ENCODE data around the gene KLHDC7B. TPM values are rescaled to one million over a fixed set of nuclear protein-coding genes. Genes with fewer than 3 reads are reported as not detected.

KLHDC7B gene
- total and polyA plus RNA-seq, 10 of the 15 experiments (the other 5 are each of a cell fraction or from before 2014, with no cell fraction given) = 0.05 to 2.2 (median 0.93) TPM; not detected in 2

DNA sequence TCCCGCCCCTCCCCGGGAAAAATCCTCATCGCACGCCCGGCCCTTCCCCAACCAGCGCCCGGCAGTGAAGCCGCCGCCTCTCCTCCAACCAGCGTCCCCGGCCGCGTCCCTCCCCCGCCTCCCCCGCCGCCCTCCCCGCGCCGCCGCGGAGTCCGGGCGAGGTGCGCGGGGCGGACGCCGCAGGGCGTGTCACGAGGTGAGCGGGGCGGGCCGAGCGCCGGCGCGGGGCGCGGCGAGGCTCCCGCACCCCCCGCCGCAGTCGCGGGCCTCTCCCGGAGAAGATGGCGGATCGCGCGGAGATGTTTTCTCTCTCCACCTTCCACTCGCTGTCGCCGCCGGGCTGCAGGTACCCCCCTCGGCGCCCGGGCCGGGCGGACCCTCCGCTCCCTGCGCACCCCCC lies 54.8 kb downstream of the KLHDC7B start, which contains the start of gene MAPK8IP2:
Gene MAPK8IP2 (plus strand): TSS at position 256 of the 400 bp plus-strand sequence. CDS start 26 bp downstream, at position 282.
- no TSS peak for BruUV-seq (replicated peaks)
- Histone ChIP-seq H3K4me3 (no peak within 1 kb of the TSS), H4K20me1 (ENCODE audit: control insufficient read depth, insufficient read depth) (no peaks in the 10 kb centered on the region), H3K27me3 (replicated peaks in 1 of 2; ENCODE audit: control insufficient read depth in 2 of 2, insufficient read depth in 2 of 2, low read length in 1 of 2) (peaks cover 5 to 6% of the 10 kb centered on the region in 2 experiments; a peak in 3 of 4 replicates), H2AFZ (ENCODE audit: control insufficient read depth, low read depth, low read length) (no peak within 1 kb of the TSS), H3K4me2 (ENCODE audit: control insufficient read depth, insufficient read depth) (peak within 1 kb of the TSS; percentile 25; the same call in 1 of the 2 replicates), H3K9me3 (replicated peaks; ENCODE audit: control insufficient read depth, insufficient read depth, low read length) (no peaks in the 10 kb centered on the region), H3K36me3 (ENCODE audit: control insufficient read depth in 2 of 2, insufficient read depth in 2 of 2, low read length in 1 of 2) (no peaks in the 10 kb centered on the region), H3K27ac (ENCODE audit: control insufficient read depth, insufficient read depth) (no peak within 1 kb of the TSS), H3K79me2 (ENCODE audit: control insufficient read depth, insufficient read depth, low read length) (no peaks in the 10 kb centered on the region), H3K4me1 (ENCODE audit: control insufficient read depth, insufficient read depth, low read length) (no peaks in the 10 kb centered on the region), H3K9ac (ENCODE audit: control insufficient read depth, insufficient read depth, low read length) (no peak within 1 kb of the TSS)
- CTCF ChIA-PET = no interaction called here
- SMC1A ChIA-PET (ENCODE audit: uncharacterized antibody, unreplicated experiment) = no interaction called here
- DNase-seq (ENCODE audit: low read depth, low spot score) = no peak
- WGBS (ENCODE audit: insufficient coverage, insufficient replicate concordance, low lambda C conversion rate, missing lambda C conversion rate) = 0% methylated on average over 1 of the region's 61 CpGs
- intact Hi-C loops (cut with micrococcal nuclease; ENCODE audit: unreplicated experiment) (no loop called here), in situ Hi-C loops (cut with MboI) (no loop called here)
- ATAC-seq = no peak
- TF ChIP-seq FOXM1 (IDR thresholded peaks at IDR 0.05; ENCODE audit: low read depth, low read length) (no peak), ZNF622 (IDR thresholded peaks at IDR 0.05) (no peak), CHD2 (IDR thresholded peaks at IDR 0.05; ENCODE audit: borderline replicate concordance, low read depth, low read length) (no peak), KDM1A (IDR thresholded peaks at IDR 0.05; ENCODE audit: borderline replicate concordance) (no peak), CBX3 (IDR thresholded peaks at IDR 0.05; ENCODE audit: borderline replicate concordance, low read depth) (no peak), CHD4 (IDR thresholded peaks at IDR 0.05) (no peak), ZBED1 (IDR thresholded peaks at IDR 0.05; ENCODE audit: borderline replicate concordance) (no peak), RB1 (IDR thresholded peaks at IDR 0.05; ENCODE audit: borderline replicate concordance) (no peak), RELA (IDR thresholded peaks at IDR 0.05; ENCODE audit: borderline replicate concordance, partially characterized antibody) (no peak), NFYA (IDR thresholded peaks at IDR 0.05; ENCODE audit: borderline replicate concordance, low read depth, low read length) (no peak), EP300 (IDR thresholded peaks at IDR 0.05; ENCODE audit: borderline replicate concordance in 1 of 2, control insufficient read depth in 1 of 2, low read depth in 2 of 2, low read length in 2 of 2) (no peak), NFXL1 (IDR thresholded peaks at IDR 0.05; ENCODE audit: borderline replicate concordance) (no peak)
- TF ChIP-seq, protein P1, sequence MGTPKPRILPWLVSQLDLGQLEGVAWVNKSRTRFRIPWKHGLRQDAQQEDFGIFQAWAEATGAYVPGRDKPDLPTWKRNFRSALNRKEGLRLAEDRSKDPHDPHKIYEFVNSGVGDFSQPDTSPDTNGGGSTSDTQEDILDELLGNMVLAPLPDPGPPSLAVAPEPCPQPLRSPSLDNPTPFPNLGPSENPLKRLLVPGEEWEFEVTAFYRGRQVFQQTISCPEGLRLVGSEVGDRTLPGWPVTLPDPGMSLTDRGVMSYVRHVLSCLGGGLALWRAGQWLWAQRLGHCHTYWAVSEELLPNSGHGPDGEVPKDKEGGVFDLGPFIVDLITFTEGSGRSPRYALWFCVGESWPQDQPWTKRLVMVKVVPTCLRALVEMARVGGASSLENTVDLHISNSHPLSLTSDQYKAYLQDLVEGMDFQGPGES (IDR thresholded peaks at IDR 0.05) = no peak
- TF ChIP-seq, protein P2, sequence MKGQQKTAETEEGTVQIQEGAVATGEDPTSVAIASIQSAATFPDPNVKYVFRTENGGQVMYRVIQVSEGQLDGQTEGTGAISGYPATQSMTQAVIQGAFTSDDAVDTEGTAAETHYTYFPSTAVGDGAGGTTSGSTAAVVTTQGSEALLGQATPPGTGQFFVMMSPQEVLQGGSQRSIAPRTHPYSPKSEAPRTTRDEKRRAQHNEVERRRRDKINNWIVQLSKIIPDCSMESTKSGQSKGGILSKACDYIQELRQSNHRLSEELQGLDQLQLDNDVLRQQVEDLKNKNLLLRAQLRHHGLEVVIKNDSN (IDR thresholded peaks at IDR 0.05; ENCODE audit: borderline replicate concordance, extremely low read length, insufficient read depth, low read depth, low read length) = no peak
- TF ChIP-seq, protein P3, sequence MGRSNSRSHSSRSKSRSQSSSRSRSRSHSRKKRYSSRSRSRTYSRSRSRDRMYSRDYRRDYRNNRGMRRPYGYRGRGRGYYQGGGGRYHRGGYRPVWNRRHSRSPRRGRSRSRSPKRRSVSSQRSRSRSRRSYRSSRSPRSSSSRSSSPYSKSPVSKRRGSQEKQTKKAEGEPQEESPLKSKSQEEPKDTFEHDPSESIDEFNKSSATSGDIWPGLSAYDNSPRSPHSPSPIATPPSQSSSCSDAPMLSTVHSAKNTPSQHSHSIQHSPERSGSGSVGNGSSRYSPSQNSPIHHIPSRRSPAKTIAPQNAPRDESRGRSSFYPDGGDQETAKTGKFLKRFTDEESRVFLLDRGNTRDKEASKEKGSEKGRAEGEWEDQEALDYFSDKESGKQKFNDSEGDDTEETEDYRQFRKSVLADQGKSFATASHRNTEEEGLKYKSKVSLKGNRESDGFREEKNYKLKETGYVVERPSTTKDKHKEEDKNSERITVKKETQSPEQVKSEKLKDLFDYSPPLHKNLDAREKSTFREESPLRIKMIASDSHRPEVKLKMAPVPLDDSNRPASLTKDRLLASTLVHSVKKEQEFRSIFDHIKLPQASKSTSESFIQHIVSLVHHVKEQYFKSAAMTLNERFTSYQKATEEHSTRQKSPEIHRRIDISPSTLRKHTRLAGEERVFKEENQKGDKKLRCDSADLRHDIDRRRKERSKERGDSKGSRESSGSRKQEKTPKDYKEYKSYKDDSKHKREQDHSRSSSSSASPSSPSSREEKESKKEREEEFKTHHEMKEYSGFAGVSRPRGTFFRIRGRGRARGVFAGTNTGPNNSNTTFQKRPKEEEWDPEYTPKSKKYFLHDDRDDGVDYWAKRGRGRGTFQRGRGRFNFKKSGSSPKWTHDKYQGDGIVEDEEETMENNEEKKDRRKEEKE (IDR thresholded peaks at IDR 0.05) = no peak
- TF ChIP-seq, protein P4, sequence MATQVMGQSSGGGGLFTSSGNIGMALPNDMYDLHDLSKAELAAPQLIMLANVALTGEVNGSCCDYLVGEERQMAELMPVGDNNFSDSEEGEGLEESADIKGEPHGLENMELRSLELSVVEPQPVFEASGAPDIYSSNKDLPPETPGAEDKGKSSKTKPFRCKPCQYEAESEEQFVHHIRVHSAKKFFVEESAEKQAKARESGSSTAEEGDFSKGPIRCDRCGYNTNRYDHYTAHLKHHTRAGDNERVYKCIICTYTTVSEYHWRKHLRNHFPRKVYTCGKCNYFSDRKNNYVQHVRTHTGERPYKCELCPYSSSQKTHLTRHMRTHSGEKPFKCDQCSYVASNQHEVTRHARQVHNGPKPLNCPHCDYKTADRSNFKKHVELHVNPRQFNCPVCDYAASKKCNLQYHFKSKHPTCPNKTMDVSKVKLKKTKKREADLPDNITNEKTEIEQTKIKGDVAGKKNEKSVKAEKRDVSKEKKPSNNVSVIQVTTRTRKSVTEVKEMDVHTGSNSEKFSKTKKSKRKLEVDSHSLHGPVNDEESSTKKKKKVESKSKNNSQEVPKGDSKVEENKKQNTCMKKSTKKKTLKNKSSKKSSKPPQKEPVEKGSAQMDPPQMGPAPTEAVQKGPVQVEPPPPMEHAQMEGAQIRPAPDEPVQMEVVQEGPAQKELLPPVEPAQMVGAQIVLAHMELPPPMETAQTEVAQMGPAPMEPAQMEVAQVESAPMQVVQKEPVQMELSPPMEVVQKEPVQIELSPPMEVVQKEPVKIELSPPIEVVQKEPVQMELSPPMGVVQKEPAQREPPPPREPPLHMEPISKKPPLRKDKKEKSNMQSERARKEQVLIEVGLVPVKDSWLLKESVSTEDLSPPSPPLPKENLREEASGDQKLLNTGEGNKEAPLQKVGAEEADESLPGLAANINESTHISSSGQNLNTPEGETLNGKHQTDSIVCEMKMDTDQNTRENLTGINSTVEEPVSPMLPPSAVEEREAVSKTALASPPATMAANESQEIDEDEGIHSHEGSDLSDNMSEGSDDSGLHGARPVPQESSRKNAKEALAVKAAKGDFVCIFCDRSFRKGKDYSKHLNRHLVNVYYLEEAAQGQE (IDR thresholded peaks at IDR 0.05; ENCODE audit: low read depth, low read length) = no peak
- FAIRE-seq = no peak
- RAD21 ChIA-PET (ENCODE audit: unreplicated experiment) = no interaction called here
- POLR2A ChIA-PET = no interaction called here

Measured in GM12878 (cell line).